Measurements from ENCODE around the gene KRTAP5-11.
A peak's percentile ranks its signal among the peaks of the same experiment; 100 is the strongest.
"Not testable (repeated sequence)": the region's sequence is repeated elsewhere in the genome, so short reads cannot be mapped to it uniquely, and the experiment has no call there.

The KRTAP5-11 gene

DNA sequence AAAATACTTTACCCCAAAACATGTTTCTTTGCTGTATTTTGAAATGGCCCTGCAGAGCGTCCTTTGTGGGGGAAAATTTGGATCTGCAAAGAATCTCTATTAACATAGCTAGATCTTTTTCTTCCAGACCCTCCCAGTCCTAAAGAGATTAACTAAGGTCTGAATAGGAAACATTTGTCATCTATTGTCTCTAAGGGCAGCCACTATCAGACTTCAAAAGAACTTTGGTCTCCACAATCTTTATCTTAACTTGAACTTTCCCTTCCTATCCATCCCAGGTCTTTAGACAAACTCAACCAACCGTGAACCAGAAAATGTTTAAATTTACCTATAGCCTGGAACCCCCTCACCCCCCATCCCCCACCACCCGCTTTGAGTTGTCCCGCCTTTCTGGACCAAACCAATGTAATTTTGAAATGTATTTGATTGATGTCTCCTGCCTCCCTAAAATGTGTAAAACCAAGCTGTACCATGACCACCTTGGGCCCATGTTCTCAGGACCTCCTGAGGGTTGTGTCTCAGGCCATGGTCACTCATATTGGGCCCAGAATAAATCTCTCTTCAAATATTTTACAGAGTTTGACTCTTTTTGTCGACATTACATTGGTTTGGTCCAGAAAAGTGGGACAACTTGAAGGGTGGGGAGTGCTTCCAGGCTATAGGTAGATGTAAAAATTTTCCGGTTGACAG is 38.0 kb downstream of the KRTAP5-11 start:
- Histone ChIP-seq H3K36me3 (ENCODE audit: control insufficient read depth in 4 of 4, insufficient read depth in 4 of 4, low read length in 3 of 4) (no peaks in the 10 kb centered on the region), H3K4me3 (ENCODE audit: control insufficient read depth in 1 of 7, extremely low read depth in 1 of 7, insufficient read depth in 4 of 7, low read depth in 2 of 7, low read length in 6 of 7) (no peak overlapping the region), H3K4me1 (ENCODE audit: control extremely low read depth in 1 of 4, control insufficient read depth in 4 of 4, insufficient read depth in 4 of 4, low read length in 3 of 4) (peaks cover 2 to 46% (median 17%) of the 10 kb centered on the region in 4 experiments), H3K9me3 (ENCODE audit: control extremely low read depth in 1 of 5, control insufficient read depth in 4 of 5, insufficient read depth in 2 of 5, low read depth in 1 of 5, low read length in 4 of 5) (peaks cover 0 to 7% (median 0%) of the 10 kb centered on the region in 5 experiments), H3K27me3 (replicated peaks in 2 of 5; ENCODE audit: control insufficient read depth in 4 of 5, insufficient read depth in 5 of 5, low read length in 4 of 5) (no peaks in the 10 kb centered on the region), H3K27ac (ENCODE audit: insufficient read depth in 1 of 2, low read depth in 1 of 2, low read length in 2 of 2, poor library complexity in 1 of 2, severe bottlenecking in 2 of 2) (no peak overlapping the region)
- POLR2A ChIA-PET = no interaction called here
- WGBS (ENCODE audit: insufficient coverage) = 100% methylated on average over 2 of the region's 6 CpGs
- CTCF ChIA-PET = no interaction called here
- no peak for DNase-seq

DNA sequence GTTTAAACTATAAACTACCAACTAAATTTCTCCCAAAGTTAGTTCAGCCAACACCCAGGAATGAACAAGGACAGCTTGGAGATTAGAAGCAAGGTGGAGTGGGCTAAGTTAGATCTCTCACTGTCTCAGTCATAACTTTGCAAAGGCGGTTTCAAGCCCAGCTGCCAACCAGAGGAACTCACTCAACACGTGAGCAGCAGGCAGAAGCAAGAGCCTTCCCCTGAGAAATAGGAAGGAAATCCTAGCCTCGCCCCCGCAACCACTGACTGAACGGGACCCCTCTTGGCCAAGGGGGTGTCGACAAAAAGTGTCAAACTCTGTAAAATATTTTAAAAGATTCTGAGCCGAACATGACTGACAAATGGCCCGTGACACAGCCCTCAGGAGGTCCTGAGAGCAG is 38.8 kb downstream of the KRTAP5-11 start:
- H3K4me3 ChIP-seq (ENCODE audit: control insufficient read depth in 1 of 7, extremely low read depth in 1 of 7, insufficient read depth in 4 of 7, low read depth in 2 of 7, low read length in 6 of 7) = peak overlapping the region in 2 of 7 experiments; percentile 4 to 16
- ChIA-PET POLR2A (no interaction called here), CTCF (interaction anchor here (1.1 kb wide), 1 partner anchor 20 kb away, joined by 3 read pairs; no protein-coding TSS in a partner anchor)
- peak; percentile 36 to 87 (median 79) for DNase-seq
- H3K36me3 ChIP-seq (ENCODE audit: control insufficient read depth in 4 of 4, insufficient read depth in 4 of 4, low read length in 3 of 4) = no peaks in the 10 kb centered on the region
- H3K27me3 ChIP-seq (replicated peaks in 2 of 5; ENCODE audit: control insufficient read depth in 4 of 5, insufficient read depth in 5 of 5, low read length in 4 of 5) = no peaks in the 10 kb centered on the region
- H3K27ac ChIP-seq (ENCODE audit: insufficient read depth in 1 of 2, low read depth in 1 of 2, low read length in 2 of 2, poor library complexity in 1 of 2, severe bottlenecking in 2 of 2) = no peak overlapping the region
- H3K9me3 ChIP-seq (ENCODE audit: control extremely low read depth in 1 of 5, control insufficient read depth in 4 of 5, insufficient read depth in 2 of 5, low read depth in 1 of 5, low read length in 4 of 5) = peaks cover 0 to 7% (median 0%) of the 10 kb centered on the region in 5 experiments
- H3K4me1 ChIP-seq (ENCODE audit: control extremely low read depth in 1 of 4, control insufficient read depth in 4 of 4, insufficient read depth in 4 of 4, low read length in 3 of 4) = peaks cover 2 to 46% (median 17%) of the 10 kb centered on the region in 4 experiments
- 6% methylated on average over 8 of the region's 8 CpGs for WGBS (ENCODE audit: insufficient coverage)

DNA sequence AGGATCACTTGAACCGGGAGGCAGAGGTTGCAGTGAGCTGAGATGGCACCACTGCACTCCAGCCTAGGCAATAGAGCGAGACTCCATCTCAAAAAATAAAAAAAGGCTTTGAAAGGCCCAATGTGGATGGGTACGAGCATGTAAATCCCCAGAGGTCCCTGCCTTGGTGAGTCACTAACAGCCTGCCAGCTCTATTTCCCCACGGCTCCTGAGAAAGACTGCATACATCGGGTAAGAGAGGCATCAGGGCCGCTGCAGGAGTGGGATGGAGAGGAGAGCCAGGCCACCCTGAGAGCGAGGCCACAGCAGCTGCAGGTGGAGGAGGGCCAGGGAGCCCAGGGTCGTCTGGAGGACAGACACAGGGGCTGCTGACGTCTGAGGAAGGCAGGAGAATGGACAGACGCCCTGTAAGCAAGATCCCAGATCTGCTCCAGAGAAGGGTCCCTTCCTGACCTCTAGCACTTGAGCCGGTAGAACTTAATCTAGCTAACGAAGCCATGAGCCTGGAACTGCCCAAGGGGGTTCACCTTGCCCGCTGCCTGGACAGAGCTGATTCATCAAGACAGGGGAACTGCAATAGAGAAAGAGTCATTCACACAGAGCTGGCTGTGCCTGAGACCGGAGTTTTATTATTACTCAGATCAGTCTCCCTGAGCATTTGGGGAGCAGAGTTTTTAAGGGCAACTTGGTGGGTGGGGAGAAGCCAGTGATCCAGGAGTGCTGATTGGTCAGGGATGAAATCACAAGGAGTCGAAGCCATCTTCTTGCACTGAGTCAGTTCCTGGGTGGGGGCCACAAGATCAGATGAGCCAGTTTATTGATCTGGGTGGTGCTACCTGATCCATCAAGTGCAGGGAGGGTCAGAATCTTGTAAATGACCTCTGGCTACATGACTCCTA is 39.5 kb downstream of the KRTAP5-11 start:
- POLR2A ChIA-PET = no interaction called here
- H3K4me3 ChIP-seq (ENCODE audit: control insufficient read depth in 1 of 7, extremely low read depth in 1 of 7, insufficient read depth in 4 of 7, low read depth in 2 of 7, low read length in 6 of 7) = no peak overlapping the region
- CTCF ChIA-PET = interaction anchor here (1.1 to 1.4 kb wide), 2 partner anchors 21 to 37 kb away, joined by 3 read pairs; no protein-coding TSS in a partner anchor
- H3K9me3 ChIP-seq (ENCODE audit: control extremely low read depth in 1 of 5, control insufficient read depth in 4 of 5, insufficient read depth in 2 of 5, low read depth in 1 of 5, low read length in 4 of 5) = peaks cover 0 to 7% (median 0%) of the 10 kb centered on the region in 5 experiments
- WGBS (ENCODE audit: insufficient coverage) = 91% methylated on average over 15 of the region's 15 CpGs
- no peaks in the 10 kb centered on the region for H3K27me3 ChIP-seq (replicated peaks in 2 of 5; ENCODE audit: control insufficient read depth in 4 of 5, insufficient read depth in 5 of 5, low read length in 4 of 5)
- H3K36me3 ChIP-seq (ENCODE audit: control insufficient read depth in 4 of 4, insufficient read depth in 4 of 4, low read length in 3 of 4) = no peaks in the 10 kb centered on the region
- no peak overlapping the region for H3K27ac ChIP-seq (ENCODE audit: insufficient read depth in 1 of 2, low read depth in 1 of 2, low read length in 2 of 2, poor library complexity in 1 of 2, severe bottlenecking in 2 of 2)
- peak in 2 of 3 donors; percentile 11 to 22 for DNase-seq
- peaks cover 2 to 44% (median 17%) of the 10 kb centered on the region in 4 experiments for H3K4me1 ChIP-seq (ENCODE audit: control extremely low read depth in 1 of 4, control insufficient read depth in 4 of 4, insufficient read depth in 4 of 4, low read length in 3 of 4)

DNA sequence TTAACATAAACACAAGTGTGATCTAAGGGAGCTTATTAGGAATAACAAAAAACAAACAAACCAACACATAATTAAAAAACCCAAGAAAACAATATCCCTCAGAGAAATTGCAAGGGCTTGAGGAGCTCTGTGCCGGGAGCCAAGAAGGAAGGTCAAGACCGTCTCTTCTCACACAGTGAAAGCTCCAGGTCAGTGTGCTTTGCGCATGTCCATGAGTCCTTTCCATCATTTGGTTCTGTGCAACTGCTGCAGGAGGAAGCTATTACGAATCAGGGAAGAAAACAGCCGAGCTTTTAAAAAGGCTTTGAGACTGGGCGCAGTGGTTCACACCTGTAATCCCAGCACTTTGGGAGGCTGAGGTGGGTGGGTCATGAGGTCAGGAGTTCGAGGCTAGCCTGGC is 40.3 kb downstream of the KRTAP5-11 start:
- CTCF ChIA-PET = interaction anchor here (1.4 kb wide), 1 partner anchor 37 kb away, joined by 3 read pairs; no protein-coding TSS in a partner anchor
- DNase-seq = no peak
- H3K36me3 ChIP-seq (ENCODE audit: control insufficient read depth in 4 of 4, insufficient read depth in 4 of 4, low read length in 3 of 4) = no peaks in the 10 kb centered on the region

DNA sequence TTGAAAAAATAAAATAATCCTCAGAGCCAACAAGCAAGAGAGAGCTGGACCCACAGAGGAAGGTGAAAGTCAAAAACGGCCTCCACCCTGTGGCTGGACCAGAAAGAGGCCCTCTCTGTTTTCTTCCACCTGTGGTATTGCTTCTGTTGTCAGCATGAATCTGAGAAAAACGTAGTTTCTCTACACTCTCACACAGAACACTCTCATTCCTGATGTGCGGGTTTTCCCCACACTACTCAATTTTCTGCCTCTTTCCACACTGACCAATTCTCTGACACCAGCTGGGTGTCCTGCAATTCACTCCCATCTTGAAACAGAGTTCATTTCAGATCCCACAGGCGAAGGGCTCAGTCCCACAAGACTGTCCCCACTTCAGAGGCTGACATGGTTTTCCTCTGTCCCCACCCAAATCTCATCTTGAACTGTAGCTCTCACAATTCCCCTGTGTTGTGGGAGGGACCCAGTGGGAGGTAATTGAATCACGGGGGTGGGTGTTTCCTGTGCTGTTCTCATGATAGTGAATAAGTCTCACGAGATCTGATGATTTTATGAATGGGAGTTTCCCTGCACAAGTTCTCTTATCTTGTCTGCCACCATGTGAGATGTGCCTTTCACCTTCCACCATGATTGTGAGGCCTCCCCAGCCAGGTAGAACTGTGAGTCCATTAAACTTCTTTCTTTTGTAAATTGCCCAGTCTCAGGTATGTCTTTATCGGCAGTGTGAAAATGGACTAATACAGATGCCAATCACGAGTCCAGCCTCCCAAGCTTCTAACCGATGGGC is 42.0 kb downstream of the KRTAP5-11 start:
- DNase-seq; CTCF ChIA-PET; H3K27ac ChIP-seq (ENCODE audit: insufficient read depth in 1 of 2, low read depth in 1 of 2, low read length in 2 of 2, poor library complexity in 1 of 2, severe bottlenecking in 2 of 2); H3K9me3 ChIP-seq (ENCODE audit: control extremely low read depth in 1 of 5, control insufficient read depth in 4 of 5, insufficient read depth in 2 of 5, low read depth in 1 of 5, low read length in 4 of 5); H3K36me3 ChIP-seq (ENCODE audit: control insufficient read depth in 4 of 4, insufficient read depth in 4 of 4, low read length in 3 of 4); POLR2A ChIA-PET; H3K4me3 ChIP-seq (ENCODE audit: control insufficient read depth in 1 of 7, extremely low read depth in 1 of 7, insufficient read depth in 4 of 7, low read depth in 2 of 7, low read length in 6 of 7); H3K27me3 ChIP-seq (replicated peaks in 2 of 5; ENCODE audit: control insufficient read depth in 4 of 5, insufficient read depth in 5 of 5, low read length in 4 of 5): not testable (repeated sequence)
- WGBS (ENCODE audit: insufficient coverage) = 96% methylated on average over 9 of the region's 9 CpGs
- H3K4me1 ChIP-seq (ENCODE audit: control extremely low read depth in 1 of 4, control insufficient read depth in 4 of 4, insufficient read depth in 4 of 4, low read length in 3 of 4) = peaks cover 2 to 40% (median 17%) of the 10 kb centered on the region in 4 experiments

More for the DNA sequence above, 40.3 kb downstream of the KRTAP5-11 start:
- Histone ChIP-seq H3K9me3 (ENCODE audit: control extremely low read depth in 1 of 5, control insufficient read depth in 4 of 5, insufficient read depth in 2 of 5, low read depth in 1 of 5, low read length in 4 of 5) (peaks cover 0 to 7% (median 0%) of the 10 kb centered on the region in 5 experiments), H3K27me3 (replicated peaks in 2 of 5; ENCODE audit: control insufficient read depth in 4 of 5, insufficient read depth in 5 of 5, low read length in 4 of 5) (no peaks in the 10 kb centered on the region), H3K4me3 (ENCODE audit: control insufficient read depth in 1 of 7, extremely low read depth in 1 of 7, insufficient read depth in 4 of 7, low read depth in 2 of 7, low read length in 6 of 7) (no peak overlapping the region), H3K4me1 (ENCODE audit: control extremely low read depth in 1 of 4, control insufficient read depth in 4 of 4, insufficient read depth in 4 of 4, low read length in 3 of 4) (peaks cover 2 to 43% (median 17%) of the 10 kb centered on the region in 4 experiments), H3K27ac (ENCODE audit: insufficient read depth in 1 of 2, low read depth in 1 of 2, low read length in 2 of 2, poor library complexity in 1 of 2, severe bottlenecking in 2 of 2) (no peak overlapping the region)
- WGBS (ENCODE audit: insufficient coverage) = 100% methylated on average over 5 of the region's 7 CpGs
- POLR2A ChIA-PET = no interaction called here

DNA sequence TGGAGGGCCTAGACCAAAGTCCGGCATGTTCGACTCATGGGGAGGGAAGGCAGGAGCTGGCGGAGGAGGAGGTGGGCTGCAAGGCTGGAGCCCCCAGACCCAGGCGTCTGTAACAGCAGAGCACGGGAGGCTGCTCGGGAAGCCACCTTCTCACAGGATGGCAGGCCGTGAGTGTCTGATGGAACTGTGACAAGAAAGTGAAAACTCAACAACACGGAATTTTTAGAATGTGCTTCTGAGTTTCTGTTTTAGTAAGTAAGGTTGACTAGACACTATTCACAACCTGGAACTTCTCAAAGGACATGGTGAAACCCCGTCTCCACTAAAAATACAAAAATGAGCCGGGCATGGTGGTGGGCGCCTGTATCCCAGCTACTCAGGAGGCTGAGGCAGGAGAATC is 42.7 kb downstream of the KRTAP5-11 start:
- POLR2A ChIA-PET; H3K27ac ChIP-seq (ENCODE audit: insufficient read depth in 1 of 2, low read depth in 1 of 2, low read length in 2 of 2, poor library complexity in 1 of 2, severe bottlenecking in 2 of 2); H3K9me3 ChIP-seq (ENCODE audit: control extremely low read depth in 1 of 5, control insufficient read depth in 4 of 5, insufficient read depth in 2 of 5, low read depth in 1 of 5, low read length in 4 of 5); CTCF ChIA-PET; H3K27me3 ChIP-seq (replicated peaks in 2 of 5; ENCODE audit: control insufficient read depth in 4 of 5, insufficient read depth in 5 of 5, low read length in 4 of 5); DNase-seq; H3K36me3 ChIP-seq (ENCODE audit: control insufficient read depth in 4 of 4, insufficient read depth in 4 of 4, low read length in 3 of 4); H3K4me3 ChIP-seq (ENCODE audit: control insufficient read depth in 1 of 7, extremely low read depth in 1 of 7, insufficient read depth in 4 of 7, low read depth in 2 of 7, low read length in 6 of 7): not testable (repeated sequence)
- H3K4me1 ChIP-seq (ENCODE audit: control extremely low read depth in 1 of 4, control insufficient read depth in 4 of 4, insufficient read depth in 4 of 4, low read length in 3 of 4) = peaks cover 2 to 33% (median 18%) of the 10 kb centered on the region in 4 experiments
- WGBS (ENCODE audit: insufficient coverage) = 98% methylated on average over 9 of the region's 11 CpGs
